Measurements from ENCODE around the gene TBL3. TPM values are rescaled to one million over a fixed set of nuclear protein-coding genes. Genes with fewer than 3 reads are reported as not detected.

Gene TBL3
- total RNA-seq, 6 donors from 2014 or later, result 22.0 to 51.6 (median 35.0) TPM

DNA sequence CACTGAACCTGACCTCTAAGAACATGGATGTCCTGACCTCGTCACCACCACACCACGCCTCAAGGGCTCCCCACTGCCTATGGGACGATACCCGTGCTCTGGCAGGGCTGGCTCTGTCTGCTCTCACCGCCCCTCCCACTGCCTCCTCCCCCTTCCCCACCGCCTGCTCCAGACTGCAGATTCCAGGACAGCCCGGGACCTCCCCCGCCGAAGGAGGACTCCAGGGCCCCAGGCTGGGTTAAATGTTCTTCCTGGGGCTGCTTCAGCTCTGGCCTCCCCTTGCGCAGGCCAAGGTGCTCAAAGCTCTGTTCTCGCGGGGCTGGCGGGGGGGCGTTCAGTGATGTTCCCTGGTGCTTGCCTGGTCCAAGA, 50.9 kb downstream of the TBL3 start:
- Histone ChIP-seq H3K4me3 (peak overlapping the region in 3 of 4 donors; percentile 39 to 47 (median 43)), H3K9me3 (no peaks in the 10 kb centered on the region), H3K36me3 (no peaks in the 10 kb centered on the region), H3K27me3 (peaks cover 0 to 28% (median 19%) of the 10 kb centered on the region in 4 donors), H3K27ac (peak overlapping the region in 2 of 4 donors; percentile 80 to 95), H3K4me1 (peaks cover 44 to 70% (median 53%) of the 10 kb centered on the region in 4 donors)
- 0 to 4% methylated on average over 10 to 12 of the region's 14 CpGs for whole genome bisulfite sequencing, 2 donors
- DNase-seq (no peak), ATAC-seq (ENCODE audit: low FRiP score in 2 of 2) (peak; percentile 32 to 37)
- no peak for TF ChIP-seq EP300 (IDR thresholded peaks at IDR 0.05)
- no peak for TF ChIP-seq POLR2AphosphoS5 (IDR thresholded peaks at IDR 0.05)
- TF ChIP-seq, protein P1, sequence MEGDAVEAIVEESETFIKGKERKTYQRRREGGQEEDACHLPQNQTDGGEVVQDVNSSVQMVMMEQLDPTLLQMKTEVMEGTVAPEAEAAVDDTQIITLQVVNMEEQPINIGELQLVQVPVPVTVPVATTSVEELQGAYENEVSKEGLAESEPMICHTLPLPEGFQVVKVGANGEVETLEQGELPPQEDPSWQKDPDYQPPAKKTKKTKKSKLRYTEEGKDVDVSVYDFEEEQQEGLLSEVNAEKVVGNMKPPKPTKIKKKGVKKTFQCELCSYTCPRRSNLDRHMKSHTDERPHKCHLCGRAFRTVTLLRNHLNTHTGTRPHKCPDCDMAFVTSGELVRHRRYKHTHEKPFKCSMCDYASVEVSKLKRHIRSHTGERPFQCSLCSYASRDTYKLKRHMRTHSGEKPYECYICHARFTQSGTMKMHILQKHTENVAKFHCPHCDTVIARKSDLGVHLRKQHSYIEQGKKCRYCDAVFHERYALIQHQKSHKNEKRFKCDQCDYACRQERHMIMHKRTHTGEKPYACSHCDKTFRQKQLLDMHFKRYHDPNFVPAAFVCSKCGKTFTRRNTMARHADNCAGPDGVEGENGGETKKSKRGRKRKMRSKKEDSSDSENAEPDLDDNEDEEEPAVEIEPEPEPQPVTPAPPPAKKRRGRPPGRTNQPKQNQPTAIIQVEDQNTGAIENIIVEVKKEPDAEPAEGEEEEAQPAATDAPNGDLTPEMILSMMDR (IDR thresholded peaks at IDR 0.05), result no peak
- no peak for TF ChIP-seq POLR2A (IDR thresholded peaks at IDR 0.05)

DNA sequence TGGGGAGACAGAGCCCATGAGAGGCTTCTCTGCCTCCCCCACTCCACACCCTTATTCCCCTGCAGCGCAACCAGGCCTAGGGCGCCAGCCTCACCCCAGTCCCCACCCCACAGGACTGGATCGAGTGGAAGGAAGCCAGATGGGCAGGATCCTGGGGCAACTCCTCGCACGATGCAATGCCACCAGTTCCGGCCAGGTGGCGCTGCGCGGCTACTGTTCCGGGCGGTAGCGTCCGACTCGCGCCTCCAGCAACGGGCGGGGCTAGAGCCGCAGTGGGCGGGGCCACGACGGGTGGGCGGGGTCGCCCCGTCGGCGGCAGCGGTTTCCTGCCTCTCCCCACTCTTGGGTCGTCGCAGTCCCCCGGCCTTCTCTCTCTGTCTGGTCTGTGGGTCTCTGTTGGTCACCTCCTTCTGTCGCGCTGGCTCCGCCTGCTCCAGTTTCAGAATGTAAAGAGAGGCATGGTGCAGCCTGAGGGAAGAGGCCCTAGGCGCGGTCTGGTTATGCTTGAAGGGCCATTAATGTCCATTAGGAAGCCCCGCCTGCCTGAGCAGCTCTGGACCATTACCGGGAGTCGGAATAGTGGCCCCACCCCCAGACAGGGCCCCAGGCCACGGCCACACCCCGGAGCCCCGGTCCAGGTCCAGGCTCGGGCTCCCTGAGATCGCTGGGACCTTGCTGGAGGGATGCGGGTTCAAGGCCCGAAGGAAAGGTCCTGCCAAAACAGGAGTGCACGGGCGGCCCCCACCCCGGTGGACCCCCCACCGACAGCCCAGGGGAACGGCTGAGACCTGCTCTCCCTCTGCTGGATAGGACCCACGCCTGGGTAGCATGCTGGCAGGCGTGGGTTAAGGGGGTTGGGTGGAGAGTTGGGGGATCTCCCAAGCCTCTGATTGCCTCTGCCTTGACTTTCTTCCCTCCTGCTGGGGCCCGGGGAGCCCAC, 51.5 kb downstream of the TBL3 start:
- Histone ChIP-seq H3K27ac (peak overlapping the region; percentile 71 to 95 (median 84)), H3K27me3 (peaks cover 0 to 28% (median 19%) of the 10 kb centered on the region in 4 donors), H3K9me3 (no peaks in the 10 kb centered on the region), H3K4me3 (peak overlapping the region in 3 of 4 donors; percentile 39 to 47 (median 43)), H3K36me3 (no peaks in the 10 kb centered on the region), H3K4me1 (peaks cover 47 to 76% (median 57%) of the 10 kb centered on the region in 4 donors)
- DNase-seq, result peak; percentile 96 to 100
- TF ChIP-seq, protein P1 (IDR thresholded peaks at IDR 0.05), result peak; percentile 99 to 100 (median 99)
- TF ChIP-seq POLR2A (IDR thresholded peaks at IDR 0.05) (peak in 2 of 4 donors; percentile 49 to 65), POLR2AphosphoS5 (IDR thresholded peaks at IDR 0.05) (peak; percentile 67 to 73), EP300 (IDR thresholded peaks at IDR 0.05) (no peak)
- peak; percentile 97 for ATAC-seq (ENCODE audit: low FRiP score in 2 of 2)
- 12 to 50% methylated on average over 1 to 50 of the region's 53 CpGs for WGBS, 2 donors

DNA sequence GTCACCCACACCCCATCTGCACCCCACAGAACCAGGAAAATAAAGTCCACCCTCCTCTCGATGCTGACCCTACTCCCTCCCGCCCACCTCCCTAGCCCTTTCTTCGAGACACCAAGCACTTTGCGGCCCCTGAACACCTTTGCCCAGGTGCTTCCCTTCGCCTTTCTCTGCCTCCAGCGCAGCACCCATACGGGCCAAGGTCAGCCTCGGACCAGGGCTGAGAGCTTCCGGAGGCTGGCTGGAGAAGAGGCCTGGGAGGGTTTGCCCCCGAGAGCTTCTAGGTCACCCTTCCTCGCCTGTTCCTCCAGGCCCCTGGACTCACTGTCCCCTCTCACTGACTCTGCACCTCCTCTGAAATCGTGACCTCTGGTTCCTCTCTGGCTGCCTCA, 52.2 kb downstream of the TBL3 start:
- Histone ChIP-seq H3K4me1 (peaks cover 54 to 82% (median 61%) of the 10 kb centered on the region in 4 donors), H3K36me3 (no peaks in the 10 kb centered on the region), H3K27me3 (peaks cover 0 to 27% (median 18%) of the 10 kb centered on the region in 4 donors), H3K9me3 (no peaks in the 10 kb centered on the region), H3K4me3 (peak overlapping the region in 3 of 4 donors; percentile 39 to 47 (median 43)), H3K27ac (peak overlapping the region; percentile 71 to 95 (median 84))
- 76% methylated on average over 9 to 11 of the region's 12 CpGs for WGBS, 2 donors
- ATAC-seq (ENCODE audit: low FRiP score in 2 of 2) (no peak), DNase-seq (no peak)
- TF ChIP-seq, protein P1 (IDR thresholded peaks at IDR 0.05), result no peak
- TF ChIP-seq POLR2A (IDR thresholded peaks at IDR 0.05), result no peak
- TF ChIP-seq EP300 (IDR thresholded peaks at IDR 0.05), result no peak
- TF ChIP-seq POLR2AphosphoS5 (IDR thresholded peaks at IDR 0.05), result no peak

DNA sequence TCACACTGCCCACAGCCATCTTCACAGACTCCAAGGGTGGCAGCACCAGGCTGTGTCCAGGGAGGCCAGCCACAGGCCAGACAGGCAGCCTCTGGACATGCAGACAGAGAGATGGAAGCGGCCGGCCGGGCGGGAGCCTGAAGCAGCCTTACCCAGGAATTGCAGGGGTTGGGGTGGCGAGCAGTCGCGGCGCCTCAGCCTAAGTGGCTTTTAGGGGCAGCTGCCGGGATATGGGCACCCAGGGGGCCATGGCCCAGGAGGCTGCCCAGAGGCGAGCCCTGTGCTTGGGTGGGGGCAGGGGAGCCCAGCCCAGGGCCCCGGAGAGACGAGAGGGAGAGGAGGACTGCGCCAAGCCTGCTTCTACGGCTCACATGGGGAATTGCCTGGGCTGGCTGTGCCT, 53.4 kb downstream of the TBL3 start:
- no peak for ATAC-seq (ENCODE audit: low FRiP score in 2 of 2)
- H3K27ac ChIP-seq, result peak overlapping the region; percentile 38 to 95 (median 79)
- TF ChIP-seq, protein P1 (IDR thresholded peaks at IDR 0.05), result no peak
- TF ChIP-seq POLR2AphosphoS5 (IDR thresholded peaks at IDR 0.05) (no peak), EP300 (IDR thresholded peaks at IDR 0.05) (no peak), POLR2A (IDR thresholded peaks at IDR 0.05) (no peak)
- 92 to 95% methylated on average over 14 of the region's 14 CpGs for WGBS, 2 donors
- peaks cover 54 to 78% (median 62%) of the 10 kb centered on the region in 4 donors for H3K4me1 ChIP-seq
- peak in 1 of 2 donors; percentile 85 for DNase-seq
- H3K4me3 ChIP-seq, result peak overlapping the region in 1 of 4 donors; percentile 83
- no peaks in the 10 kb centered on the region for H3K9me3 ChIP-seq
- H3K36me3 ChIP-seq, result peaks cover 0 to 10% (median 0%) of the 10 kb centered on the region in 4 donors
- H3K27me3 ChIP-seq, result peaks cover 0 to 15% (median 9%) of the 10 kb centered on the region in 4 donors

Data from upper lobe of left lung (tissue), 6 donors.